Lung (tissue), 12 donors: Measurements from ENCODE around the gene ETFDH. TPM values are rescaled to one million over a fixed set of nuclear protein-coding genes. Genes with fewer than 3 reads are reported as not detected.
"Not testable (repeated sequence)": the region's sequence is repeated elsewhere in the genome, so short reads cannot be mapped to it uniquely, and the experiment has no call there.

Source experiments
- ATAC-seq: fragments of 200-7000 bp; cut with Tn5 transposase; one replicate; pipeline ENCODE4 v1.9.1; 2020; ENCODE audit warnings: moderate number of reproducible peaks; ENCODE audit not compliant: insufficient read depth, low FRiP score
- DNase-seq, 3 donors: peaks; one replicate each; pipeline ENCODE4 v3.0.0-alpha.2; 2013 to 2017
- H3K27ac ChIP-seq, 2 donors: one replicate each; pipeline ENCODE4 v1.5.1; 2013; ENCODE audit warnings: mild to moderate bottlenecking in 2 of 2, moderate library complexity in 2 of 2, control low read depth in 1 of 2, inconsistent platforms in 1 of 2, low read depth in 1 of 2, low read length in 1 of 2
- H3K27me3 ChIP-seq, 3 donors: one replicate each; pipeline ENCODE4 v1.5.1; 2013; ENCODE audit warnings: low read length in 2 of 3; ENCODE audit not compliant: control insufficient read depth in 3 of 3, insufficient read depth in 3 of 3
- H3K36me3 ChIP-seq, 4 donors: one replicate each; pipeline ENCODE4 v1.5.1; 2013; ENCODE audit warnings: low read length in 4 of 4, mild to moderate bottlenecking in 1 of 4, moderate library complexity in 1 of 4; ENCODE audit not compliant: control insufficient read depth in 4 of 4, insufficient read depth in 4 of 4
- H3K4me1 ChIP-seq, 5 donors: one replicate each; pipeline ENCODE4 v1.5.1; 2013; ENCODE audit warnings: low read length in 5 of 5, mild to moderate bottlenecking in 2 of 5, moderate library complexity in 1 of 5; ENCODE audit not compliant: control insufficient read depth in 5 of 5, insufficient read depth in 5 of 5
- H3K4me3 ChIP-seq: one replicate; pipeline ENCODE4 v1.5.1; 2013; ENCODE audit warnings: mild to moderate bottlenecking, control low read depth, moderate library complexity
- H3K9ac ChIP-seq, 2 donors: one replicate each; pipeline ENCODE4 v1.5.1; 2013; ENCODE audit warnings: low read length in 2 of 2, control low read depth in 1 of 2; ENCODE audit not compliant: insufficient read depth in 1 of 2
- H3K9me3 ChIP-seq, 4 donors: one replicate each; pipeline ENCODE4 v1.5.1; 2013; ENCODE audit warnings: low read length in 3 of 4, mild to moderate bottlenecking in 1 of 4, moderate library complexity in 1 of 4; ENCODE audit not compliant: control insufficient read depth in 4 of 4, insufficient read depth in 3 of 4
- WGBS, 2 donors: extraction: QIAGEN DNeasy Blood & Tissue Kit; methylation state at CpG; one replicate each; pipeline ENCODE4 v1.1.7; 2013; 5-methylcytosine and 5-hydroxymethylcytosine counted together
- polyA plus RNA-seq, 2 donors: library from polyadenylated mRNA; stranded (reverse); fragments of 200-250 nt; gene quantifications; one replicate each; pipeline ENCODE4 v1.2.1, GENCODE V29; 2013
- total RNA-seq, 2 donors: library from RNA; depleted of rRNA in 1 of 2; stranded (reverse); fragments of >200 nt in 1 of 2; gene quantifications; one replicate each; pipeline ENCODE4 v1.2.1, GENCODE V29; 2014 to 2021
- TF ChIP-seq, protein P1 (sequence below): IDR thresholded peaks from 2 replicates; pipeline ENCODE4 v1.5.1; 2012; ENCODE audit warnings: mild to moderate bottlenecking; ENCODE audit errors: control extremely low read depth, extremely low read depth
- donor health status: control.
- donor health status: control.
- donor health status: Bipolar disorder and iron deficiency.
- donor health status: healthy.
- donor health status: DM: yes; HTN: yes; CAD: no.

The ETFDH gene
- total and polyA plus RNA-seq, 4 donors = 13.6 to 43.8 (median 16.4) TPM

DNA sequence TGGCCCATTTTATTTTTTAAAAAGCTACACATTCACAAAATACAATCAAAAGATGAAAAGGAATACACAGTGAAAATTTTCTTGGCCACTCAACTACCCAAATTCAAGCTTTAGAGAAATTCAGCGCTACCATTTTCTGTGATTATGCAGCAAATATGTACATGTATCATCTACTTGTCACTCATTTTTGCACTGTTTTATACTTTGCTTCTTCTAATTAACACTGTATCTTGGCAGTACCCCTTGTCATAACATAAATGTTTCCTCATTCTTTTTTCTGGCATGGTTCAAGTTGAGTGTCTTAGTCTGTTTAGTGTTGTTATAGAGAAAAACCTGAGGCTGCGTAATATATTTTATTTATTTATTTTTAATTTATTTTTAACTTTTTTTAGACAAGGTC is 66.8 kb downstream of the ETFDH start:
- Histone ChIP-seq H3K4me3 (no peak overlapping the region), H3K27me3 (no peaks in the 10 kb centered on the region), H3K27ac (no peak overlapping the region), H3K36me3 (no peaks in the 10 kb centered on the region), H3K4me1 (no peaks in the 10 kb centered on the region), H3K9ac (no peak overlapping the region), H3K9me3 (no peaks in the 10 kb centered on the region)
- TF ChIP-seq, protein P1, sequence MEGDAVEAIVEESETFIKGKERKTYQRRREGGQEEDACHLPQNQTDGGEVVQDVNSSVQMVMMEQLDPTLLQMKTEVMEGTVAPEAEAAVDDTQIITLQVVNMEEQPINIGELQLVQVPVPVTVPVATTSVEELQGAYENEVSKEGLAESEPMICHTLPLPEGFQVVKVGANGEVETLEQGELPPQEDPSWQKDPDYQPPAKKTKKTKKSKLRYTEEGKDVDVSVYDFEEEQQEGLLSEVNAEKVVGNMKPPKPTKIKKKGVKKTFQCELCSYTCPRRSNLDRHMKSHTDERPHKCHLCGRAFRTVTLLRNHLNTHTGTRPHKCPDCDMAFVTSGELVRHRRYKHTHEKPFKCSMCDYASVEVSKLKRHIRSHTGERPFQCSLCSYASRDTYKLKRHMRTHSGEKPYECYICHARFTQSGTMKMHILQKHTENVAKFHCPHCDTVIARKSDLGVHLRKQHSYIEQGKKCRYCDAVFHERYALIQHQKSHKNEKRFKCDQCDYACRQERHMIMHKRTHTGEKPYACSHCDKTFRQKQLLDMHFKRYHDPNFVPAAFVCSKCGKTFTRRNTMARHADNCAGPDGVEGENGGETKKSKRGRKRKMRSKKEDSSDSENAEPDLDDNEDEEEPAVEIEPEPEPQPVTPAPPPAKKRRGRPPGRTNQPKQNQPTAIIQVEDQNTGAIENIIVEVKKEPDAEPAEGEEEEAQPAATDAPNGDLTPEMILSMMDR = no peak
- 98 to 99% methylated on average over 2 of the region's 2 CpGs for WGBS, 2 donors
- ATAC-seq = no peak
- DNase-seq = no peak

GRCh38 chr4:158739600-158739999 is 67.5 kb downstream of the ETFDH start:
- Histone ChIP-seq H3K36me3 (no peaks in the 10 kb centered on the region), H3K27me3 (no peaks in the 10 kb centered on the region), H3K27ac (no peak overlapping the region), H3K4me3 (no peak overlapping the region), H3K9ac (no peak overlapping the region), H3K9me3 (no peaks in the 10 kb centered on the region), H3K4me1 (no peaks in the 10 kb centered on the region)
- no peak for DNase-seq
- 94 to 95% methylated on average over 2 of the region's 2 CpGs for WGBS, 2 donors
- no peak for ATAC-seq
- TF ChIP-seq, protein P1 = no peak

DNA sequence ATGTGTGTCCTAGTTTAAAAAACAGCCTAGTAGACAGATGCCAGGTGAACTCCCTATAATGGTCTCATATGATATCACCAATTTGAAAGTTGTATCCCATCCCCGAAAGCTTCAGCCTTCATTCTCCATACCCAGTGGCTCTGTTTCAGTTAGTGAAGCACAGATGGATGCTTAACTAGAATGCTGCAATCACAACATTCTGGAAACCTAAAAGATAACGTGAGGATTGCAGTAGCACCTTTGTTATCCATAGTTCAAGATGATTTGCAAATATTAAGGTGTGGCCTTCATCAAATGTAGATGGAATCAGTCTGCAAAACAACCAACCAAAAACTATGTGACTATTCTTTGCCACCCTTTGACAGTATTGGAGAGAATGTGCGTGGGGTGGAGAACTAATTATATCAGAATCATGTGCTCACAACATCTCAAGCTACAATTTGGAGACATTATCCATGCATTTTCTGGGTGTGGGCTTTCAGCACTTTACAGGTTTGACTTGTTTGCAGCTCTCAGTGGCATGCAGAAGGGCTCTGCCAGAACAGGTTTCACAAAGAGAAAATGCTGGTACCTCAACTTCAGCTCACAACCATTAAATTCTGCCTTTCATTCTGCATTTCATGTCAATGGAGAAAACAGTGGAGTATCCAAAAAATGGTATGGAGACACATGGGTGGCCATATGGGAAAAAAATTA is 69.4 kb downstream of the ETFDH start:
- DNase-seq (peak in 2 of 3 donors; percentile 21 to 40), ATAC-seq (no peak)
- no peak overlapping the region for H3K9ac ChIP-seq
- H3K27me3 ChIP-seq = no peaks in the 10 kb centered on the region
- 83 to 88% methylated on average over 3 of the region's 3 CpGs for WGBS, 2 donors
- H3K4me1 ChIP-seq = no peaks in the 10 kb centered on the region
- TF ChIP-seq, protein P1 = no peak
- no peak overlapping the region for H3K27ac ChIP-seq
- H3K9me3 ChIP-seq = no peaks in the 10 kb centered on the region
- H3K36me3 ChIP-seq = no peaks in the 10 kb centered on the region
- no peak overlapping the region for H3K4me3 ChIP-seq

- not testable (repeated sequence) for H3K4me3 ChIP-seq, H3K27me3 ChIP-seq, ATAC-seq, H3K27ac ChIP-seq, H3K9me3 ChIP-seq, DNase-seq, H3K9ac ChIP-seq, H3K4me1 ChIP-seq, H3K36me3 ChIP-seq
- WGBS, 2 donors = 81 to 96% methylated on average over 6 to 24 of the region's 31 CpGs
Observed at GRCh38 chr4:158746537-158746936, 74.4 kb downstream of the ETFDH start.
